ENCODE measurements around the gene SLC25A6.
"Not testable (repeated sequence)": the region's sequence is repeated elsewhere in the genome, so short reads cannot be mapped to it uniquely, and the experiment has no call there.

SLC25A6 gene

DNA sequence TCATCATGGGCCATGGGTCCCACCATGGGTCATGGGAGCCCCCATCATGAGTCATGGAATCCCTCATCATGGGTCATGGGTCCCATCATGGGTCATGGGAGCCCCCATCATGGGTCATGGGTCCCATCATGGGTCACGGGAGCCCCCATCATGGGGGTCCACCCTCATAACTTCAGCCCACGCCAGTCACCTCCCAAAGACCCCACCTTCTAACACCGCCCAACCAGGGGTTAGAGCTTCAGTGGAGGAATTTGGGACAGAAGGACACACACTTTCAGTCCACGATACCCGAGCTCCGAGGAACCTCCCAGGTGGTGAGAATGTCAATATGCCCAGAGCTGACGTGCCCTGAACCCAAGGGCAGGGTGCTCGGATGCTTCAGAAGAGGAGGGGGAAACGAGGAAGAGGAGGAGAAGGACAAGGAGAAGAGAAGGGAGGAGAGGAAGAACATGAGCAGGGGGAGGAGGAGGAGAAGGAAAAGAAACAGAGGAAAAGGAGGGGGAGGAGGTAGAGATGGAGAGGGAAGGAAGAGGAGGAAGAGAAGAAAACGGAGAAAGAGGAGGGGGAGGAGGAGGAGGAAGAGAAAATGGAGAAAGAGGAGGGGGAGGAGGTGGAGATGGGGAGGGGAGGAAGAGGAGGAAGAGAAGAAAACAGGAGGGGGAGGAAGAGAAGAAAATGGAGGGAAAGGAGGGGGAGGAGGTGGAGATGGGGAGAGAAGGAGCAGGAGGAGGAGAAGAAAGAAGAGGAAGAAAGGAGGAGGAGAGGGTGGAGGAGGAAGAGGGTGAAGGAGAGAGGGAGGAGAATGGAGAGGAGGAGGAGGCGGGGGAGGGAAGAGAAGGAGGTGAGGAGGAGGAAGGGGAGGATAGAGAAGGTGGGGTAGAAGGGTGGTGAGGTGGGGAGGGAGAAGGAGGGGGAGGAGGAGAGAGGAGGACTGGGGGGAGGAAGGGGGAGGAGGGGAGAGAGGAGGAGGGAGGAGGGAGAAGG lies 37.6 kb downstream of the SLC25A6 start:
- no peak for DNase-seq (ENCODE audit: low spot score)

DNA sequence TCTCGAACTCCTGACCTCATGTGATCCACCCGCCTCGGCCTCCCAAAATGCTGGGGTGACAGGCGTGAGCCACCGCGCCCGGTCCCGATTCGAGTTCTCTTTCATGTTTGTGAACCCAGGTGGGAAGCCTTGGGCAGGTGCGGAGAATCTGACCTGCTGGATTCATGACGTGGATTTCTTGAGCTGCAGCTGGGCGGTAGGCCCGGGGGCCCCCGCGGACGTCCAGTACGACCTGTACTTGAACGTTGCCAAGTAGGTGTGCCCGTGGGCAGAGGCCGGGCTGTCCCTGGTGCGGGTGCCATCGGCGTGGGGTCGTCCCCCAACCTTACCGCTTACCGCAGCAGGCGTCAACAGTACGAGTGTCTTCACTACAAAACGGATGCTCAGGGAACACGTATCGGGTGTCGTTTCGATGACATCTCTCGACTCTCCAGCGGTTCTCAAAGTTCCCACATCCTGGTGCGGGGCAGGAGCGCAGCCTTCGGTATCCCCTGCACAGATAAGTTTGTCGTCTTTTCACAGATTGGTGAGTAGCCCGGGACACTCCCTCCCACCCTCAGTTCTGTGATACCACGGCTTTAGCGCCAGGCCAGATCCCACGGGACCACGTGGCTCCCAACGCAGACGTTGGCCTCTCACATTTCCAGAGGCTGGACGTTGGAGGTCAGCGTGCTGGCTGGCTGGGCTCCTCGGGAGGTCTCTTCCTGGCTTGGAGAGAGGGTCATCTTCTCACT lies 39.8 kb downstream of the SLC25A6 start:
- no peak for DNase-seq (ENCODE audit: low spot score)

DNA sequence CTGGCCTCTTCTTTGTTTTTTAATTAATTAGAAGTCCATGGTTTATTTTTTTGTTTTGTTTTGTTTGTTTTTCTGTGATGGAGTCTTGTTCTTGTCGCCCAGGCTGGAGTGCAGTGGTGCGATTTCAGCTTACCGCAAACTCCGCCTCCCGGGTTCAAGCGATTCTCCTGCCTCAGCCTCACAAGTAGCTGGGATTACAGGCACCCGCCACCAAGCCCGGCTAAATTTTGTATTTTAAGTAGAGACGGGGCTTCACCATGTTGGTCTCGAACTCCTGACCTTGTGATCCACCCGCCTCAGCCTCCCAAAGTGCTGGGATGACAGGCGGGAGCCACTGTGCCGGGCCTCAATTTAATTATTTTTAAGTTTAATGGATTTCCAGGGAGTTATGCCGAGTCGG lies 42.3 kb downstream of the SLC25A6 start:
- not testable (repeated sequence) for DNase-seq (ENCODE audit: low spot score)

DNA sequence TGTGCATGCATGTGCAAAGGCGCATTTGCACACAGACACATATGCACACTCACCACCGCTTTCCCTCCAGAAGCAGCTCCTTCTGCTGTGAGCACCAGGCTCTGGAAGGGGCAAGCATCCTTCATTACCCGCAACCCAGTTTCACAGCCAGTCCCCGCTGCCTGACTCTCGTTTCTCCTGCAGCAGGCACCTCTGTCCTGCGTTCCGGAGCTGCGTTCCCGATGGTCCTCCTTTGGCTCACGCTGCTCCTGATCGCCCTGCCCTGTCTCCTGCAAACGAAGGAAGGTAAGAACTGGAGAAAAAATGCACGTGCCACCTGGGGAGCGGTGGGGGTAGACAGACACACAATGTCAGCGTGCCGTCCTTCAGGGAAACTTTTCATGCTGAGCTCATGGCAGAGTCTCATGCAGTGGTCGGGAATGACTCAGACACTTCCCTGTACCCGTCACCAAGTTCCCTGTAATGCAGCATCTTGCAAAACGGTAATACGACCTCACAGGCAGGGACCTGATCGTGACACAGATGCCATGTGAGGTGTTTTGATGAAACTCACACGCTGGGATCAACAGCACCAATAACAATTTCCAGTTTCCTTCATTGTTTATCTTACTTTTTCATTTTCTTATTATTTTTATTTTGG lies 50.2 kb downstream of the SLC25A6 start:
- peak; percentile 25 for DNase-seq (ENCODE audit: low spot score)

DNA sequence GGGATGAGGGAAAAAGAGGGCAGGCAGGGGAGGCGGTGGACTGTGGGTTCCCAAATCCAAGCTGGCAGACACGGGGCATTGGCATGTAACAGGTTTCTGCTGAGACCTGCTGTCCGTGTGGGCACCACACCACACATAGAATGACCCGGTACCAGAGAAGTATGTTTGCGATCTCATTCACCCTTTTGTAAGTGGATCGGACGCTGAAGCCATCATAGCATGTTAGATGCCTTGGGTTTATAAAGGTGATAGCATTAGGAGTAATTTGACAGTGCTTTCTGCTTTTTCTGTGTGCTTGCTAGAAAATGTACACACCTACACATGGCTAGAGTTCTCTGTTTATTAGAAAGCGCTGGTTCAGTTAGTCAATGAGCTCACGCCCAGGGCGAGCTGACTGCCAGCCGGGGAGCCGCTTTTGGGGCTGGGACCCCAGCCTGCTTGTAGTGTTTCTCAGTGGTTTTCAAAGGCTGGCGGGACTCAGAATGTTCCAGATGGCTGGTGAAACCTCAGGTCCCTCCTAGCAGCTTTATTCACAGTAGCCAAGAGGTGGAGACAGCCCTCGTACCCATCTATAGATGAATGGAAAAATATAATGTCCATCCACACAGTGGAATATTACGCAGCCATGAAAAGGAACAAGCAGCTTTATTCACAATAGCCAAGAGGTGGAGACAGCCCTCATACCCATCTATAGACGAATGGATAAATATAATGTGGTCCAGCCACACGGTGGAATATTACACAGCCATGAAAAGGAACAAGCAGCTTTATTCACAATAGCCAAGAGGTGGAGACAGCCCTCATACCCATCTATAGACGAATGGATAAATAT lies 54.7 kb downstream of the SLC25A6 start:
- no peak for DNase-seq (ENCODE audit: low spot score)

DNA sequence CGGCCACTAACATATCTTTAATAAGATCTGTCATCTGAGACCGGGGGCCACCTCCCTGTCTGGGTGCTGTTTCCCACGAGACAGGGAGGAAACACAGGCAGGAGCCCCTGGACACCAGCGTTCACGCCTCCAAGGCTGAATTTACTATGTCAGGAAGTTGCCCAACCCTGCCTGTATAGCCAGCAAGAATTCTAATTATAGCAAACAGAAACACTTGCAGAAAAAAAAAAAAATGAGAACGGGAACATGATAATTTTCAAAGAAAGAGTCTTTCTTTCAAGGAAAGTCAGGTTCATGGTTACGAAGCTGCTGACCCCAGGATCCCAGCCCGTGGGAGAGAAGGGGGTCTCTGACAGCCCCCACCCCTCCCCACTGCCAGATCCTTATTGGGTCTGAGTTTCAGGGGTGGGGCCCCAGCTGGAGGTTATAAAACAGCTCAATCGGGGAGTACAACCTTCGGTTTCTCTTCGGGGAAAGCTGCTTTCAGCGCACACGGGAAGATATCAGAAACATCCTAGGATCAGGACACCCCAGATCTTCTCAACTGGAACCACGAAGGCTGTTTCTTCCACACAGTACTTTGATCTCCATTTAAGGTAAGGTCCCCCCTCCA lies 55.5 kb downstream of the SLC25A6 start, which contains the start of gene IL3RA:
IL3RA (plus strand) TSS at position 455 of the 613 bp plus-strand sequence. CDS start 4,981 bp downstream, outside the sequence.
- no peak for DNase-seq (ENCODE audit: low spot score)

All from RKO (cell line).